Measurements from ENCODE around the gene ERC1.

GRCh38 chr12:1529862-1530591 lies 539.0 kb downstream of the ERC1 start:
- TF ChIP-seq CTCF (conservative IDR thresholded peaks at IDR 0.05 in 1 of 2, IDR thresholded peaks at IDR 0.05 in 1 of 2; ENCODE audit: low read depth in 1 of 2, low read length in 2 of 2) (no peak), EZH2 (IDR thresholded peaks at IDR 0.05; ENCODE audit: low read length, missing control alignments) (no peak)
